ENCODE measurements around the gene OTOGL.

- TF ChIP-seq EZH2 (IDR thresholded peaks at IDR 0.05; ENCODE audit: low read length, unreplicated experiment): no peak
- no peak for TF ChIP-seq EZH2phosphoT487 (IDR thresholded peaks at IDR 0.05; ENCODE audit: borderline replicate concordance, low read length)
These were observed 92.8 kb downstream of the OTOGL start for GRCh38 chr12:80192087-80192486.

All from PC-3 (cell line).